Measurements from ENCODE around the gene ZNF280C. TPM values are rescaled to one million over a fixed set of nuclear protein-coding genes. Genes with fewer than 3 reads are reported as not detected.

Gene ZNF280C
- total RNA-seq, 4 donors from 2014 or later = 1.5 to 3.8 (median 3.3) TPM

- TF ChIP-seq CTCF (IDR thresholded peaks at IDR 0.05 in 4 of 5, conservative IDR thresholded peaks at IDR 0.05 in 1 of 5) (no peak), POLR2A (IDR thresholded peaks at IDR 0.05) (no peak)
- peak; percentile 41 to 67 for ATAC-seq
Measured at GRCh38 chrX:130165181-130165702, 103.5 kb downstream of the ZNF280C start.

DNA sequence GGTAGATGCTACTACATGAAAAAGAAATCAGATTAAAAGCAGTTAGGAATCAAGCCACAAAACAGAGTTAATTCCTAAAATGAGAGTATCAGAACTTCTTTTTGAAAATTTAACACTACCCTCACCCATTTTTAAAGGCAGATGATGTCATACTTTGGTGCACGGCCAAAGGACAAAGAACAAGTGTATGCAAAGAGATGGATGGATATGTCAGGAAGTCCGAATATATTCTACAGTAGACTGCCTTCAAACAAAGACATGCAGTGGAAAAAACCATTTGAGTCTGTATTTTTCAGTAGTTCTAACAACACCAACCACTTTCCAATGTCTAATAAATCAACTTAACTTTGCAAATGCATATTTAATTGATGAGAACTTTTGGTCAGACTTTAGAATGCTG is 105.3 kb downstream of the ZNF280C start:
- no peak for ATAC-seq
- intact Hi-C loops (cut with DNase I; ENCODE audit: low total_unique reads) = no loop called here
- Histone ChIP-seq H3K27ac (peak overlapping the region in 1 of 4 donors; percentile 51), H3K9me3 (no peaks in the 10 kb centered on the region), H3K27me3 (no peaks in the 10 kb centered on the region), H3K4me1 (peaks cover 11 to 18% of the 10 kb centered on the region in 2 donors), H3K36me3 (no peaks in the 10 kb centered on the region), H3K4me3 (no peak overlapping the region)
- DNase-seq = no peak
- in situ Hi-C loops (cut with MboI; ENCODE audit: low sequenced_read_pairs in 4 of 4) = no loop called here
- no peak for TF ChIP-seq CTCF (IDR thresholded peaks at IDR 0.05 in 4 of 5, conservative IDR thresholded peaks at IDR 0.05 in 1 of 5)
- TF ChIP-seq POLR2A (IDR thresholded peaks at IDR 0.05) = no peak

More at GRCh38 chrX:130165181-130165702, 103.5 kb downstream of the ZNF280C start:
- intact Hi-C loops (cut with DNase I; ENCODE audit: low total_unique reads) = loop anchor here (1.0 to 5.0 kb wide), 3 partner anchors 54 to 183 kb away; partner anchors contain the start of genes BCORL1 and ELF4
- in situ Hi-C loops (cut with MboI; ENCODE audit: low sequenced_read_pairs in 4 of 4) = no loop called here
- Histone ChIP-seq H3K4me3 (peak overlapping the region; percentile 62 to 81 (median 74)), H3K27me3 (no peaks in the 10 kb centered on the region), H3K9me3 (no peaks in the 10 kb centered on the region), H3K27ac (peak overlapping the region; percentile 88 to 94 (median 90)), H3K36me3 (no peaks in the 10 kb centered on the region), H3K4me1 (peaks cover 11 to 18% of the 10 kb centered on the region in 2 donors)
- DNase-seq = peak; percentile 20 to 68

GRCh38 chrX:130162094-130162735 is 106.5 kb downstream of the ZNF280C start:
- no peak for ATAC-seq
- H3K36me3 ChIP-seq = no peaks in the 10 kb centered on the region
- in situ Hi-C loops (cut with MboI; ENCODE audit: low sequenced_read_pairs in 4 of 4) (no loop called here), intact Hi-C loops (cut with DNase I; ENCODE audit: low total_unique reads) (no loop called here)
- no peaks in the 10 kb centered on the region for H3K9me3 ChIP-seq
- H3K4me3 ChIP-seq = no peak overlapping the region
- H3K4me1 ChIP-seq = peaks cover 11 to 18% of the 10 kb centered on the region in 2 donors
- no peak for DNase-seq
- H3K27me3 ChIP-seq = no peaks in the 10 kb centered on the region
- TF ChIP-seq POLR2A (IDR thresholded peaks at IDR 0.05) (no peak), CTCF (IDR thresholded peaks at IDR 0.05 in 4 of 5, conservative IDR thresholded peaks at IDR 0.05 in 1 of 5) (no peak)
- peak overlapping the region in 3 of 4 donors; percentile 30 to 51 (median 42) for H3K27ac ChIP-seq

DNA sequence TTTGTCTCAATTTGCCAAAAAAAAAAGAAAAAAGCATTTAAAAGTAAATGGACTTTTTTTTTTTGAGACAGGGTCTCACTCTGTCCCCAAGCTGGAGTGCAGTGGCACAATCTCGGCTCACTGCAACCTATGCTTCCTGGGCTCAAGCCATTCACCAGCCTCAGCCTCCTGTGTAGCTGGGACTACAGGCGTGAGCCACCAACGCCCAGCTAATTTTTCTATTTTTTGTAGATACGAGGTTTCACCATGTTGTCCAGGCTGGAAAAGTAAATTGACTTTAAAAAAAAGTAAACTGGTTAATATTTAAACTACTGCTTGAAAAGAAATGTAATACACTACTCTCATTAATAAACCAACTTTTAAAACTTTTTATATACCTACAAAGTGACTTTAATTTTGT is 108.9 kb downstream of the ZNF280C start:
- no peak overlapping the region for H3K27ac ChIP-seq
- intact Hi-C loops (cut with DNase I; ENCODE audit: low total_unique reads) (no loop called here), in situ Hi-C loops (cut with MboI; ENCODE audit: low sequenced_read_pairs in 4 of 4) (no loop called here)
- no peaks in the 10 kb centered on the region for H3K36me3 ChIP-seq
- no peak overlapping the region for H3K4me3 ChIP-seq
- H3K4me1 ChIP-seq = peaks cover 11 to 14% of the 10 kb centered on the region in 2 donors
- DNase-seq (no peak), ATAC-seq (no peak)
- TF ChIP-seq CTCF (IDR thresholded peaks at IDR 0.05 in 4 of 5, conservative IDR thresholded peaks at IDR 0.05 in 1 of 5) (no peak), POLR2A (IDR thresholded peaks at IDR 0.05) (no peak)
- H3K27me3 ChIP-seq = no peaks in the 10 kb centered on the region
- no peaks in the 10 kb centered on the region for H3K9me3 ChIP-seq

Data from gastrocnemius medialis (tissue), 4 donors.